A549 (cell line): Measurements from ENCODE around the gene DYNLRB2.

ENCODE experiments used
- BCL3 ChIP-seq: fragments of >200 bp; sonication (Bioruptor Twin); formaldehyde crosslinking; IDR thresholded peaks from 3 replicates; pipeline ENCODE4 v1.6.1; 2016
- CTCF ChIP-seq: fragments of >200 bp; sonication (Bioruptor Twin); formaldehyde crosslinking; IDR thresholded peaks from 3 replicates; pipeline ENCODE4 v1.5.1; 2016
- EHF ChIP-seq: fragments of 250-450 bp; sonication (Bioruptor Pico); IDR thresholded peaks from 2 replicates; pipeline ENCODE4 v1.5.0; 2020; ENCODE audit warnings: mild to moderate bottlenecking
- EHMT2 ChIP-seq: fragments of 200-600 bp; sonication (generic); IDR thresholded peaks from 2 replicates; pipeline ENCODE4 v1.6.1; 2016; ENCODE audit warnings: antibody characterized with exemption, low read depth, mild to moderate bottlenecking, moderate library complexity
- EP300 ChIP-seq, 2 experiments: fragments of >200 bp; sonication (Bioruptor Twin); formaldehyde crosslinking; IDR thresholded peaks; 2 replicates in 1 of 2; 3 replicates in 1 of 2; pipeline ENCODE4 v1.6.1; 2016 to 2017
- ESRRA ChIP-seq: fragments of 150-350 bp; IDR thresholded peaks from 2 replicates; pipeline ENCODE4 v1.6.1; 2014; ENCODE audit warnings: mild to moderate bottlenecking, low read length, borderline replicate concordance
- PHF8 ChIP-seq: fragments of 200-600 bp; sonication (generic); IDR thresholded peaks from 2 replicates; pipeline ENCODE4 v1.6.1; 2016; ENCODE audit warnings: low read depth, mild to moderate bottlenecking, antibody characterized with exemption, moderate library complexity, borderline replicate concordance
- POLR2A ChIP-seq: IDR thresholded peaks from 2 replicates; pipeline ENCODE4 v1.6.1; 2012; ENCODE audit warnings: mild to moderate bottlenecking, low read length
- RAD21 ChIP-seq, 2 experiments: fragments of >200 bp in 1 of 2; sonication (Bioruptor Twin) in 1 of 2; formaldehyde crosslinking in 1 of 2; IDR thresholded peaks in 1 of 2; conservative IDR thresholded peaks in 1 of 2; 2 replicates in 1 of 2; 3 replicates in 1 of 2; pipeline ENCODE4 v1.6.1; 2012 to 2018; ENCODE audit warnings: inconsistent platforms in 1 of 2

GRCh38 chr16:80569440-80570105, 28.8 kb downstream of the DYNLRB2 start:
- no peak for TF ChIP-seq CTCF
- TF ChIP-seq BCL3, result no peak
- no peak for TF ChIP-seq EP300 (IDR thresholded peaks at IDR 0.05)
- no peak for TF ChIP-seq PHF8
- no peak for TF ChIP-seq RAD21 (conservative IDR thresholded peaks at IDR 0.05 in 1 of 2, IDR thresholded peaks at IDR 0.05 in 1 of 2)
- TF ChIP-seq POLR2A, result no peak
- no peak for TF ChIP-seq EHF (CRISPR knock-in tag)
- no peak for TF ChIP-seq ESRRA
- no peak for TF ChIP-seq EHMT2
